K562 (cell line): ENCODE results near the gene TRPM2. TPM values are rescaled to one million over a fixed set of nuclear protein-coding genes. Genes with fewer than 3 reads are reported as not detected.
A peak's percentile ranks its signal among the peaks of the same experiment; 100 is the strongest.

Experiments
- ATAC-seq: fragments of 200-7000 bp; cut with Tn5 transposase; 3 replicates; pipeline ENCODE4 v1.9.1; 2020; ENCODE audit warnings: moderate library complexity
- BruUV-seq: library from RNA; stranded (reverse); fragments of 400-500 nt; replicated peaks from 2 replicates; lab custom pipeline; 2021; lab: Mats Ljungman, UMichigan
- CTCF ChIA-PET: fragments of 300-600 bp; formaldehyde crosslinking; extraction: SDS; loops from one replicate; lab custom pipeline; 2021; ENCODE audit warnings: low intra/inter-chr PET ratio; lab: Yijun Ruan, JAX
- POLR2A ChIA-PET: fragments of 300-600, 350-650 bp; sonication (Branson Sonifier 250); formaldehyde crosslinking; extraction: SDS; loops from one replicate; lab custom pipeline; 2021; ENCODE audit warnings: antibody characterized with exemption, inconsistent platforms; lab: Yijun Ruan, JAX
- DNase-seq, 4 experiments: peaks; one replicate each; pipeline versions ENCODE4 v3.0.0 to v3.0.0-alpha.2; 2011 to 2018; ENCODE audit warnings: low spot score in 3 of 4, mixed read lengths in 3 of 4; ENCODE audit errors: extremely low read depth in 1 of 4
- FAIRE-seq: peaks from 2 replicates; lab custom pipeline; 2011; peaks lifted over from hg19 to GRCh38; lab: Jason Lieb, UNC
- H2AFZ ChIP-seq: 2 replicates; pipeline ENCODE4 v1.6.0; 2011; ENCODE audit warnings: low read depth, low read length, control low read depth, inconsistent platforms
- H3K27ac ChIP-seq: fragments of 200-600 bp; 3 replicates; pipeline ENCODE4 v1.8.0; 2011; ENCODE audit warnings: low read depth, mild to moderate bottlenecking, control low read depth, inconsistent platforms, low read length, moderate library complexity, mixed read lengths; ENCODE audit errors: extremely low read depth
- H3K27me3 ChIP-seq, 2 experiments: fragments of 300-600 bp in 1 of 2; 2 replicates in 1 of 2; 3 replicates in 1 of 2; pipeline versions ENCODE4 v1.6.0 to v1.8.0; 2011; ENCODE audit warnings: inconsistent platforms in 2 of 2, low read length in 2 of 2, mild to moderate bottlenecking in 1 of 2, mixed read lengths in 1 of 2, moderate library complexity in 1 of 2; ENCODE audit not compliant: control insufficient read depth in 2 of 2, insufficient read depth in 2 of 2
- H3K36me3 ChIP-seq: fragments of 300-600 bp; 3 replicates; pipeline ENCODE4 v1.8.0; 2011; ENCODE audit warnings: mild to moderate bottlenecking, low read length, inconsistent platforms; ENCODE audit not compliant: control insufficient read depth, insufficient read depth
- H3K4me1 ChIP-seq, 2 experiments: fragments of 200-600 bp in 1 of 2; replicated peaks in 1 of 2; 2 replicates in 1 of 2; 3 replicates in 1 of 2; pipeline versions ENCODE4 v1.5.1 to v1.8.0; 2011; ENCODE audit warnings: inconsistent platforms in 2 of 2, low read length in 2 of 2, mild to moderate bottlenecking in 1 of 2, mixed read lengths in 1 of 2, moderate library complexity in 1 of 2; ENCODE audit not compliant: control insufficient read depth in 2 of 2, insufficient read depth in 2 of 2
- H3K4me2 ChIP-seq: 2 replicates; pipeline ENCODE4 v1.6.1; 2011; ENCODE audit warnings: low read length, control low read depth, inconsistent platforms, mixed read lengths; ENCODE audit not compliant: insufficient read depth
- H3K4me3 ChIP-seq: fragments of 200-600 bp; sonication (generic), shearing (Covaris generic); 2 replicates; pipeline ENCODE4 v1.5.1; 2016; ENCODE audit warnings: control low read depth, inconsistent platforms
- H3K79me2 ChIP-seq: fragments of 200-600 bp; 3 replicates; pipeline ENCODE4 v1.8.0; 2011; ENCODE audit warnings: low read length, inconsistent platforms; ENCODE audit not compliant: control insufficient read depth, insufficient read depth
- H3K9ac ChIP-seq, 2 experiments: 2 replicates each; pipeline versions ENCODE4 v1.6.0 to v1.6.1; 2011; ENCODE audit warnings: low read depth in 2 of 2, low read length in 2 of 2, control low read depth in 1 of 2, inconsistent platforms in 1 of 2, mild to moderate bottlenecking in 1 of 2, mixed read lengths in 1 of 2; ENCODE audit not compliant: insufficient read depth in 1 of 2
- H3K9me1 ChIP-seq: one replicate; pipeline ENCODE4 v1.6.0; 2011; ENCODE audit warnings: inconsistent platforms, mild to moderate bottlenecking, low read length, moderate library complexity; ENCODE audit not compliant: control insufficient read depth, insufficient read depth
- H3K9me3 ChIP-seq: replicated peaks from 2 replicates; pipeline ENCODE4 v1.5.1; 2011; ENCODE audit warnings: low read depth, low read length, inconsistent platforms; ENCODE audit not compliant: control insufficient read depth, insufficient read depth
- H4K20me1 ChIP-seq: replicated peaks from 2 replicates; pipeline ENCODE4 v1.6.1; 2011; ENCODE audit warnings: low read length, inconsistent platforms, mixed read lengths; ENCODE audit not compliant: control insufficient read depth, insufficient read depth
- CTCFL ChIP-seq: IDR thresholded peaks from 2 replicates; pipeline ENCODE4 v1.6.1; 2011; ENCODE audit warnings: borderline replicate concordance, low read depth, mild to moderate bottlenecking, moderate library complexity, low read length; ENCODE audit not compliant: insufficient read depth, poor library complexity, severe bottlenecking
- HMBOX1 ChIP-seq: sonication (generic); IDR thresholded peaks from 2 replicates; pipeline ENCODE4 v1.6.1; 2016
- PCBP1 ChIP-seq: fragments of 200-400 bp; formaldehyde crosslinking; IDR thresholded peaks from 2 replicates; pipeline ENCODE4 v1.6.1; 2018; ENCODE audit warnings: mild to moderate bottlenecking, low read depth, low read length; ENCODE audit not compliant: poor library complexity, severe bottlenecking
- PTRF ChIP-seq: fragments of 450-650 bp; IDR thresholded peaks from 2 replicates; pipeline ENCODE4 v1.6.1; 2016; ENCODE audit warnings: mild to moderate bottlenecking, missing genetic modification characterization, missing compliant biosample characterization
- RBBP5 ChIP-seq: fragments of 200-600 bp; sonication (generic); IDR thresholded peaks from 2 replicates; pipeline ENCODE4 v1.6.1; 2012; ENCODE audit warnings: borderline replicate concordance, mild to moderate bottlenecking, low read length, control low read depth, inconsistent platforms; ENCODE audit not compliant: insufficient read depth, poor library complexity, severe bottlenecking
- SIX5 ChIP-seq, 2 experiments: IDR thresholded peaks; 2 replicates each; pipeline ENCODE4 v1.6.1; 2011; ENCODE audit warnings: low read length in 2 of 2, borderline replicate concordance in 1 of 2, low read depth in 1 of 2, mild to moderate bottlenecking in 1 of 2, moderate library complexity in 1 of 2; ENCODE audit not compliant: insufficient read depth in 1 of 2
- SNAPC5 ChIP-seq: fragments of 250-450 bp; sonication (Bioruptor Pico); IDR thresholded peaks from 2 replicates; pipeline ENCODE4 v1.8.0; 2021; ENCODE audit warnings: moderate library complexity, mild to moderate bottlenecking, inconsistent platforms
- SP1 ChIP-seq: sonication (generic); formaldehyde crosslinking; IDR thresholded peaks from 2 replicates; pipeline ENCODE4 v1.8.1; 2022; ENCODE audit warnings: mild to moderate bottlenecking, missing genetic modification reagents
- WGBS: fragments of 100-300 bp; shearing (Covaris generic); methylation state at CpG from one replicate; pipeline ENCODE4 v1.1.6; 2016; ENCODE audit warnings: low coverage, mixed read lengths; ENCODE audit not compliant: insufficient coverage; ENCODE audit errors: missing lambda C conversion rate; 5-methylcytosine and 5-hydroxymethylcytosine counted together
- in situ Hi-C: fragments of 300-500 bp; cut with MboI; formaldehyde crosslinking; loops from 4 replicates; pipeline ENCODE4 v1.15.0; 2018; ENCODE audit warnings: inconsistent platforms, mixed read lengths
- intact Hi-C: fragments of 100-400 bp; cut with micrococcal nuclease; formaldehyde crosslinking; loops from 2 replicates; pipeline ENCODE4 v1.14.2; 2022
- polyA plus RNA-seq, 8 experiments: library from polyadenylated mRNA; depleted of rRNA in 4 of 8; stranded (reverse) in 5 of 8; unstranded in 3 of 8; fragments of >200 nt; fragmentation: Nextera tagmentation in 2 of 8; fragmentation: Illumina TruSeq in 1 of 8; extraction: Ambion mirVana in 2 of 8; extraction: Trizol in 1 of 8; gene quantifications; 2 replicates each; pipeline versions ENCODE4 v1.2.1 to v1.2.3, GENCODE V29; 2011 to 2014; ENCODE audit warnings: inconsistent platforms in 1 of 8, missing spikeins in 1 of 8
- total RNA-seq, 7 experiments: library from RNA; depleted of rRNA in 6 of 7; stranded (reverse); fragments of >200 nt in 6 of 7; fragmentation: Illumina TruSeq in 2 of 7; extraction: Trizol in 2 of 7; gene quantifications; 2 replicates each; pipeline versions ENCODE4 v1.2.1 to v1.2.3, GENCODE V29; 2011 to 2021; ENCODE audit warnings: low replicate concordance in 1 of 7
- TF ChIP-seq, protein P1 (sequence below): fragments of 450-650 bp; IDR thresholded peaks from 2 replicates; pipeline ENCODE4 v1.6.1; 2016; ENCODE audit warnings: borderline replicate concordance

TRPM2 gene
- total and polyA plus RNA-seq, 9 of the 15 experiments (the other 6 are each of a cell fraction or from before 2014, with no cell fraction given): 0.33 to 2.1 (median 0.98) TPM; not detected in 2

DNA sequence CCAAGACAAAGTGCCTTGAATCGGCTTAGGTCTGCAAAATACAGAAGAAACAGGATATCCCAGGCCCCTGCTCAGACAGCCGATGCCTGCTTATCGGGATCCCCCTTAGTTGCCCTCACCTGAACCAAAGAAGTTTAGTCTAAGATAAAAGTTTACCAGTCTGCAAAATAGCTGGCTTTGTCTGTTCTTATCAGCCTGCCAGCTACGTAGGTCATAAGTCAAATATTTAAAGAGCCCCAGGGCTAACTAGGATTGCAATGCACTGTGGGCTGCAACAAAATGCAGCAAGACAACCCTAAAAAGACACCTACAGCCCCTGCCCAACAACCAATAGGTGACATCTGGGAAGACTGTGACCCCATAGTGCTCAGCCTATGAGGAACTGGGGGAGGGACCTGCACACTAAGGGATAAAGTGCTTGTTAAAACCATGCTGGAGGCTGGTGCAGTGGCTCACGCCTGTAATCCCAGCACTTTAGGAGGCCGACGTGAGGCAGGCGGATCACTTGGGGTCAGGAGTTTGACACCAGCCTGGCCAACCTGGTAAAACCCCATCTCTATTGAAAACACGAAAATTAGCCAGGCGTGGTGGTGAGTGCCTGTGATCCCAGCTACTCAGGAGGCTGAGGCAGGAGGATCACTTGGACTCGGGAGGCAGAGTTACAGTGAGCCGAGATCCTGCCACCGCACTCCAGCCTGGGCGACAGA, 129.3 kb downstream of the TRPM2 start (continued):
- TF ChIP-seq HMBOX1: 0 out of 2 replicates have a peak, but pooled peaks have one; percentile 39
- TF ChIP-seq SNAPC5 (CRISPR knock-in tag): no peak
- TF ChIP-seq SIX5 (IDR thresholded peaks at IDR 0.05; ENCODE audit: borderline replicate concordance in 1 of 2, insufficient read depth in 1 of 2, low read depth in 1 of 2, low read length in 2 of 2): no peak

DNA sequence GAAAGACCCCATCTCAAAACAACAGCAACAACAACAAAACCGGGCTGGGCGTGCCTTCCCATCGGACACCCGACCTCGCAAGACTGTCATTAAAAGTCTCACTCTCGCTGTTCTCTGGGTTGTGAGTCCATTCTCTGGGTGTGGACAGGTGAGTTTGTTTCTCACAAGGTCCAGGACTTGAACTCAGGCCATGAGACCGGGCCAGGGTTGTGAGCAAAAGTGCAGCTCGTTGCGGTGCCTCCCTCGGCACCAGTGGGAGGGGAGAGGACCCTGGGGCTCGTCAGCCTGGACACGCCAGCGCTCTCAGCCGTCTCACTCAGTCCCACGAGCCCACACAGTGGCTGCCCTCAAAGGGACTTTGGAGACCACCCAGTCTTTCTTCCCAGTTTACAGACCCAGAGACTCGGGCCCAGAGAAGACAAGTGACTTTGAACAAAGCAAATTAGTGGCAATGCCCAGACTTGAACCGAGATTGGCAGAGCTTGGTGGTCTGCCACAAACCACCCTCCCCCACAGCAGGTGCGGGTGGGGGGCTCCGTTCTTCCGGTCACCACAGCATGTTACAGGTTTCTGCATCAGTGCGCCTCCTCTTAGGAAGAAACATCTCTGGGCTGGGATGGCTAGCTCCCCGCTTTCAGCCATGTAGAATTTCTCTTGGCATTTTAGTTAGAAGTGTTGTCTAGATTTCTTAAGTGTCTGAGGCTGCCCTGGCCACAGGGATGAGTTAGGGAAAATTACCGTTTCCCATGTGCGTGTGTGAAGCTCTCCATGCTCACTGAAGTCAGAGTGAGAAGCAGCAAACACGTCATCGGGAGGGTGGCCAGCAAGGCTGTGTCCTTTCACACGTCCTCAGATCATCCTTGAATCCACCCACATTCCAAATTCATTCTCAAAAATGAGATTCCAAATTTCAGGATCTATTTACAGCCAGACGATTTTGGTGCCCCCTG, 130.1 kb downstream of the TRPM2 start:
- H3K9me3 ChIP-seq: no peaks in the 10 kb centered on the region
- no peaks in the 10 kb centered on the region for H3K9me1 ChIP-seq
- no peak overlapping the region for H3K4me2 ChIP-seq
- H4K20me1 ChIP-seq: no peaks in the 10 kb centered on the region
- BruUV-seq: no TSS peak
- H3K27me3 ChIP-seq: peaks cover 11 to 36% of the 10 kb centered on the region in 2 experiments; a peak in 4 of 5 replicates
- ATAC-seq (no peak), FAIRE-seq (no peak), DNase-seq (no peak)
- ChIA-PET CTCF (no interaction called here), POLR2A (interaction anchor here (0.5 to 1.4 kb wide), 2 partner anchors 11 to 123 kb away, joined by 3 read pairs; no protein-coding TSS in a partner anchor)
- no peak overlapping the region for H3K4me3 ChIP-seq
- 0 out of 4 replicates have a peak overlapping the region, but pooled peaks of 1 of the 2 experiments have one; percentile 13 for H3K9ac ChIP-seq
- H3K4me1 ChIP-seq: peaks cover 0 to 16% of the 10 kb centered on the region in 2 experiments; a peak in 3 of 5 replicates
- intact Hi-C loops: no loop called here
- no peak overlapping the region for H3K27ac ChIP-seq
- WGBS: 10% methylated on average over 26 of the region's 28 CpGs
- H2AFZ ChIP-seq: no peak overlapping the region
- H3K79me2 ChIP-seq: no peaks in the 10 kb centered on the region
- in situ Hi-C loops: no loop called here
- no peaks in the 10 kb centered on the region for H3K36me3 ChIP-seq
- no peak for TF ChIP-seq PTRF (tag)
- TF ChIP-seq RBBP5: no peak
- TF ChIP-seq, protein P1, sequence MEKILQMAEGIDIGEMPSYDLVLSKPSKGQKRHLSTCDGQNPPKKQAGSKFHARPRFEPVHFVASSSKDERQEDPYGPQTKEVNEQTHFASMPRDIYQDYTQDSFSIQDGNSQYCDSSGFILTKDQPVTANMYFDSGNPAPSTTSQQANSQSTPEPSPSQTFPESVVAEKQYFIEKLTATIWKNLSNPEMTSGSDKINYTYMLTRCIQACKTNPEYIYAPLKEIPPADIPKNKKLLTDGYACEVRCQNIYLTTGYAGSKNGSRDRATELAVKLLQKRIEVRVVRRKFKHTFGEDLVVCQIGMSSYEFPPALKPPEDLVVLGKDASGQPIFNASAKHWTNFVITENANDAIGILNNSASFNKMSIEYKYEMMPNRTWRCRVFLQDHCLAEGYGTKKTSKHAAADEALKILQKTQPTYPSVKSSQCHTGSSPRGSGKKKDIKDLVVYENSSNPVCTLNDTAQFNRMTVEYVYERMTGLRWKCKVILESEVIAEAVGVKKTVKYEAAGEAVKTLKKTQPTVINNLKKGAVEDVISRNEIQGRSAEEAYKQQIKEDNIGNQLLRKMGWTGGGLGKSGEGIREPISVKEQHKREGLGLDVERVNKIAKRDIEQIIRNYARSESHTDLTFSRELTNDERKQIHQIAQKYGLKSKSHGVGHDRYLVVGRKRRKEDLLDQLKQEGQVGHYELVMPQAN: no peak
- no peak for TF ChIP-seq CTCFL
- no peak for TF ChIP-seq SP1 (CRISPR knock-in tag)
- no peak for TF ChIP-seq PCBP1
